Skin epidermis (tissue), 12 donors: ENCODE measurements around the gene HYDIN.

Experiments
- H3K27ac ChIP-seq, 21 experiments: fragments of 200-600 bp; sonication (generic) in 11 of 21; one replicate each; pipeline ENCODE4 v1.5.0; 2020; ENCODE audit warnings: mild to moderate bottlenecking in 3 of 21, inconsistent platforms in 2 of 21, moderate library complexity in 2 of 21
- H3K4me3 ChIP-seq, 7 experiments: fragments of 200-600 bp; sonication (generic) in 2 of 7; one replicate each; pipeline ENCODE4 v1.5.0; 2020; ENCODE audit warnings: inconsistent platforms in 2 of 7, mild to moderate bottlenecking in 2 of 7, moderate library complexity in 1 of 7

The HYDIN gene

GRCh38 chr16:70772493-70772892, 458.0 kb downstream of the HYDIN start:
- no peak overlapping the region for H3K27ac ChIP-seq

GRCh38 chr16:70770626-70771552, 459.6 kb downstream of the HYDIN start:
- no peak overlapping the region for H3K27ac ChIP-seq
- H3K4me3 ChIP-seq = no peak overlapping the region

More at GRCh38 chr16:70772493-70772892, 458.0 kb downstream of the HYDIN start:
- H3K4me3 ChIP-seq = no peak overlapping the region

- no peak overlapping the region for H3K4me3 ChIP-seq
- no peak overlapping the region for H3K27ac ChIP-seq
These were observed 460.3 kb downstream of the HYDIN start for GRCh38 chr16:70770291-70770625.

- peak overlapping the region in 1 of 21 experiments; percentile 2 for H3K27ac ChIP-seq
- no peak overlapping the region for H3K4me3 ChIP-seq
These were observed 460.8 kb downstream of the HYDIN start for GRCh38 chr16:70769761-70770160.

GRCh38 chr16:70769131-70769530, 461.4 kb downstream of the HYDIN start:
- no peak overlapping the region for H3K27ac ChIP-seq

GRCh38 chr16:70768203-70768580, 462.3 kb downstream of the HYDIN start:
- H3K27ac ChIP-seq = peak overlapping the region in 10 of 21 experiments; percentile 12 to 69 (median 46)

More at GRCh38 chr16:70769131-70769530, 461.4 kb downstream of the HYDIN start:
- no peak overlapping the region for H3K4me3 ChIP-seq

GRCh38 chr16:70767377-70768202, 462.9 kb downstream of the HYDIN start:
- Histone ChIP-seq H3K4me3 (no peak overlapping the region), H3K27ac (peak overlapping the region in 9 of 21 experiments; percentile 12 to 69 (median 52))

More at GRCh38 chr16:70768203-70768580, 462.3 kb downstream of the HYDIN start:
- H3K4me3 ChIP-seq = no peak overlapping the region

GRCh38 chr16:70766658-70767057, 463.9 kb downstream of the HYDIN start:
- Histone ChIP-seq H3K27ac (no peak overlapping the region), H3K4me3 (no peak overlapping the region)

- Histone ChIP-seq H3K4me3 (no peak overlapping the region), H3K27ac (no peak overlapping the region)
These were observed 464.3 kb downstream of the HYDIN start for GRCh38 chr16:70766176-70766575.

- Histone ChIP-seq H3K4me3 (no peak overlapping the region), H3K27ac (no peak overlapping the region)
These were observed 465.0 kb downstream of the HYDIN start for GRCh38 chr16:70765491-70765890.

- no peak overlapping the region for H3K27ac ChIP-seq
- no peak overlapping the region for H3K4me3 ChIP-seq
These were observed 465.9 kb downstream of the HYDIN start for GRCh38 chr16:70764632-70765031.

GRCh38 chr16:70760221-70760620, 470.3 kb downstream of the HYDIN start:
- H3K4me3 ChIP-seq = no peak overlapping the region

GRCh38 chr16:70759666-70760065, 470.9 kb downstream of the HYDIN start:
- peak overlapping the region in 10 of 21 experiments; percentile 21 to 81 (median 56) for H3K27ac ChIP-seq
- no peak overlapping the region for H3K4me3 ChIP-seq

More at GRCh38 chr16:70760221-70760620, 470.3 kb downstream of the HYDIN start:
- peak overlapping the region in 15 of 21 experiments; percentile 1 to 81 (median 53) for H3K27ac ChIP-seq

GRCh38 chr16:70758786-70759185, 471.7 kb downstream of the HYDIN start:
- Histone ChIP-seq H3K4me3 (no peak overlapping the region), H3K27ac (no peak overlapping the region)
